Stomach (tissue), 9 donors: Measurements from ENCODE around the gene OR5P2. TPM values are rescaled to one million over a fixed set of nuclear protein-coding genes. Genes with fewer than 3 reads are reported as not detected.
"Not testable (repeated sequence)": the region's sequence is repeated elsewhere in the genome, so short reads cannot be mapped to it uniquely, and the experiment has no call there.

Experiments
- DNase-seq, 2 donors: peaks; one replicate each; pipeline versions ENCODE4 v3.0.0 to v3.0.0-alpha.2; 2013 to 2019
- H3K27ac ChIP-seq, 5 donors: fragments of 200-600 bp in 4 of 5; sonication (generic) in 4 of 5; one replicate each; pipeline ENCODE4 v1.5.1; 2013 to 2019; ENCODE audit warnings: mild to moderate bottlenecking in 1 of 5, moderate library complexity in 1 of 5
- H3K27me3 ChIP-seq, 3 donors: fragments of 200-600 bp; sonication (generic); one replicate each; pipeline ENCODE4 v1.5.1; 2017 to 2019; ENCODE audit warnings: mixed run types in 1 of 3
- H3K36me3 ChIP-seq, 4 donors: fragments of 200-600 bp; sonication (generic); 1 replicate in 3 of 4; 2 replicates in 1 of 4; pipeline ENCODE4 v1.5.1; 2016 to 2019
- H3K4me1 ChIP-seq, 4 donors: fragments of 200-600 bp; sonication (generic); one replicate each; pipeline ENCODE4 v1.5.1; 2016 to 2019
- H3K4me3 ChIP-seq, 4 donors: fragments of 200-600 bp; sonication (generic) in 3 of 4; one replicate each; pipeline ENCODE4 v1.5.1; 2016 to 2019; ENCODE audit warnings: mild to moderate bottlenecking in 1 of 4
- H3K9me3 ChIP-seq, 4 donors: fragments of 200-600 bp; sonication (generic); one replicate each; pipeline ENCODE4 v1.5.1; 2016 to 2019
- CTCF ChIP-seq, 7 experiments: fragments of 450-650 bp in 4 of 7; fragments of 200-600 bp in 3 of 7; sonication (generic) in 3 of 7; IDR thresholded peaks; one replicate each; pipeline ENCODE4 v1.5.1; 2016 to 2019; ENCODE audit warnings: antibody characterized with exemption in 7 of 7, control low read depth in 2 of 7, mild to moderate bottlenecking in 1 of 7
- EP300 ChIP-seq: sonication (generic); formaldehyde crosslinking; IDR thresholded peaks from one replicate; pipeline ENCODE4 v1.6.1; 2017; ENCODE audit warnings: antibody characterized with exemption
- POLR2A ChIP-seq, 4 donors: fragments of 450-650 bp; IDR thresholded peaks; one replicate each; pipeline ENCODE4 v1.6.1; 2016; ENCODE audit warnings: antibody characterized with exemption in 4 of 4, control low read depth in 2 of 4, mild to moderate bottlenecking in 1 of 4, moderate library complexity in 1 of 4
- POLR2AphosphoS5 ChIP-seq, 3 donors: sonication (generic); formaldehyde crosslinking; IDR thresholded peaks; one replicate each; pipeline ENCODE4 v1.6.1; 2016; ENCODE audit warnings: antibody characterized with exemption in 3 of 3
- WGBS, 5 donors: extraction: QIAGEN DNeasy Blood & Tissue Kit in 3 of 5; methylation state at CpG; one replicate each; pipeline versions ENCODE4 v1.1.5 to v1.1.7; 2013 to 2018; 5-methylcytosine and 5-hydroxymethylcytosine counted together
- intact Hi-C: fragments of 100-400 bp; cut with DNase I; formaldehyde crosslinking; loops from one replicate; pipeline ENCODE4 v1.15.1; 2023; ENCODE audit warnings: low total_unique reads
- polyA plus RNA-seq, 3 donors: library from polyadenylated mRNA; stranded (reverse); fragments of 200-250 nt; gene quantifications; one replicate each; pipeline ENCODE4 v1.2.3, GENCODE V29; 2013
- total RNA-seq, 5 donors: library from RNA; depleted of rRNA; stranded (reverse); fragments of >200 nt; gene quantifications; one replicate each; pipeline versions ENCODE4 v1.1.0 to v1.2.3, GENCODE V29; 2014 to 2016
- donor health status: healthy with polysubstance abuse.
- donor health status: Bipolar disorder and iron deficiency.
- donor health status: healthy.

OR5P2 gene
- total and polyA plus RNA-seq, 8 donors: 0.55 to 15.2 TPM; not detected in 6

DNA sequence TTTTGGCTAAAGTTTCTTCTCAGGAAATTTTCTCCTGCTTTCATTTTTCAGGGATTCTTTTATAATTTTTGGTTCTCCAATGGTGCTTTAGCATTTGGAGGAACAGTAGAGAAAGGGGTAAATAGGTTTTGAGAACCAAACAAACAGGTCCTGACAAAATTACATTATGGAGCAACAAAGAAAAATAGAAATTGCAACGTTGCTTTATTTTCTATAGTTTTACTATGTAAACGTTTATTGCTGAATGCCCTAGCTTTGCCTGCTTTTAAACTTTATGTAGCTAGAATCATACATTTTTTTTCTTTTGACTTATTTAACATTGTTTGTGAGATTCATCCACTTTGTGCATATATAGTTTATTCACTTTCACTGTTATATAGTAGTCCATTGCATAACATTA is 43.8 kb upstream of the OR5P2 start:
- no peaks in the 10 kb centered on the region for H3K36me3 ChIP-seq
- no peak overlapping the region for H3K4me3 ChIP-seq
- no peaks in the 10 kb centered on the region for H3K9me3 ChIP-seq
- no peak overlapping the region for H3K27ac ChIP-seq
- DNase-seq: no peak
- 72 to 84% (median 78%) methylated on average over 2 of the region's 2 CpGs for WGBS, 5 donors
- H3K4me1 ChIP-seq: no peaks in the 10 kb centered on the region
- H3K27me3 ChIP-seq: no peaks in the 10 kb centered on the region
- TF ChIP-seq POLR2A (IDR thresholded peaks at IDR 0.05) (no peak), POLR2AphosphoS5 (IDR thresholded peaks at IDR 0.05) (no peak), EP300 (no peak), CTCF (IDR thresholded peaks at IDR 0.05) (no peak)
- intact Hi-C loops: no loop called here

- intact Hi-C loops: no loop called here
- DNase-seq: no peak
- TF ChIP-seq POLR2A (IDR thresholded peaks at IDR 0.05) (no peak), EP300 (no peak), POLR2AphosphoS5 (IDR thresholded peaks at IDR 0.05) (no peak), CTCF (IDR thresholded peaks at IDR 0.05) (no peak)
- Histone ChIP-seq H3K36me3 (no peaks in the 10 kb centered on the region), H3K4me1 (no peaks in the 10 kb centered on the region), H3K27ac (no peak overlapping the region), H3K9me3 (no peaks in the 10 kb centered on the region), H3K27me3 (no peaks in the 10 kb centered on the region), H3K4me3 (no peak overlapping the region)
Measured at GRCh38 chr11:7833527-7833926, 36.8 kb upstream of the OR5P2 start.

- intact Hi-C loops: no loop called here
- H3K4me3 ChIP-seq: no peak within 1 kb of the TSS
- DNase-seq: no peak
- H3K4me1 ChIP-seq: no peaks in the 10 kb centered on the region
- no peaks in the 10 kb centered on the region for H3K9me3 ChIP-seq
- TF ChIP-seq EP300: no peak
- no peak for TF ChIP-seq POLR2AphosphoS5 (IDR thresholded peaks at IDR 0.05)
- no peak for TF ChIP-seq CTCF (IDR thresholded peaks at IDR 0.05)
- no peak for TF ChIP-seq POLR2A (IDR thresholded peaks at IDR 0.05)
- no peaks in the 10 kb centered on the region for H3K36me3 ChIP-seq
- H3K27me3 ChIP-seq: no peaks in the 10 kb centered on the region
- no peak within 1 kb of the TSS for H3K27ac ChIP-seq
Measured at GRCh38 chr11:7830740-7831139, 34.0 kb upstream of the OR5P2 start, which contains the start of gene OR5P3. TSS of gene OR5P3 (minus strand) at chr11:7830840.

- no peak overlapping the region for H3K4me3 ChIP-seq
- no peaks in the 10 kb centered on the region for H3K36me3 ChIP-seq
- H3K27me3 ChIP-seq: no peaks in the 10 kb centered on the region
- intact Hi-C loops: no loop called here
- DNase-seq: no peak
- H3K27ac ChIP-seq: no peak overlapping the region
- 52 to 67% (median 57%) methylated on average over 3 of the region's 3 CpGs for WGBS, 5 donors
- TF ChIP-seq POLR2A (IDR thresholded peaks at IDR 0.05): no peak
- TF ChIP-seq EP300: no peak
- TF ChIP-seq POLR2AphosphoS5 (IDR thresholded peaks at IDR 0.05): no peak
- no peak for TF ChIP-seq CTCF (IDR thresholded peaks at IDR 0.05)
- no peaks in the 10 kb centered on the region for H3K4me1 ChIP-seq
- no peaks in the 10 kb centered on the region for H3K9me3 ChIP-seq
Measured at GRCh38 chr11:7826324-7826723, 29.6 kb upstream of the OR5P2 start.

GRCh38 chr11:7820417-7820816 is 23.7 kb upstream of the OR5P2 start:
- H3K36me3 ChIP-seq, intact Hi-C loops, H3K27ac ChIP-seq, H3K27me3 ChIP-seq, H3K4me3 ChIP-seq, H3K4me1 ChIP-seq, DNase-seq: not testable (repeated sequence)
- WGBS, 5 donors: 89 to 99% (median 93%) methylated on average over 3 of the region's 3 CpGs
- H3K9me3 ChIP-seq: peaks cover 0 to 20% (median 13%) of the 10 kb centered on the region in 4 donors

DNA sequence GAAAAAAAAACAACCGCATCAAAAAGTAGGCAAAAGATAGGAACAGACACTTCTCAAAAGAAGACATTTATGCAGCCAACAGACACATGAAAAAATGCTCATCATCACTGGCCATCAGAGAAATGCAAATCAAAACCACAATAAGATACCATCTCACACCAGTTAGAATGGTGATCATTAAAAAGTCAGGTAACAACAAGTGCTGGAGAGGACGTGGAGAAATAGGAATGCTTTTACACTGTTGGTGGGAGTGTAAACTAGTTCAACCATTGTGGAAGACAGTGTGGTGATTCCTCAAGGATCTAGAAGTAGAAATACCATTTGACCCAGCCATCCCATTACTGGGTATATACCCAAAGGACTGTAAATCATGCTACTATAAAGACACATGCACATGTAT is 18.2 kb upstream of the OR5P2 start:
- H3K4me1 ChIP-seq, H3K27ac ChIP-seq, DNase-seq, H3K4me3 ChIP-seq, H3K36me3 ChIP-seq, intact Hi-C loops, H3K27me3 ChIP-seq: not testable (repeated sequence)
- WGBS, 5 donors: 81 to 92% (median 89%) methylated on average over 2 of the region's 2 CpGs
- H3K9me3 ChIP-seq: peaks cover 0 to 30% (median 19%) of the 10 kb centered on the region in 4 donors

DNA sequence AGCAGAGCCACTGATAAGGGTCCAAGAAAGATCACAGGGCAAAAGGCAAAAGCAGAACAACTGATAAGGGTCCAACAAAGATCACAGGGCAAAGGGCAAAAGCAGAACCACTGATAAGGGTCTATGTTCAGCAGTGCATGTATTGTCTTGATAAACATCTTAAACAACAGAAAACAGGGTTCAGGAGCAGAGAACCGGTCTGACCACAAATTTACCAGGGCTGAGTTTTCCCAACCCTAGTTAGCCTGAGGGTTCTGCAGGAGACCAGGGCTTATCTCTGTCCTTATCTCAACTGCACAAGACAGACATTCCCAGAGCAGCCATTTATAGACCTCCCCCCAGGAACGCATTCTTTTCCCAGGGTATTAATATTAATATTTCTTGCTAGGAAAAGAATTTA is 13.6 kb upstream of the OR5P2 start:
- DNase-seq, H3K36me3 ChIP-seq, H3K4me1 ChIP-seq, H3K27me3 ChIP-seq, intact Hi-C loops, H3K4me3 ChIP-seq, H3K27ac ChIP-seq: not testable (repeated sequence)
- WGBS, 5 donors: 64 to 83% (median 71%) methylated on average over 2 of the region's 2 CpGs
- peaks cover 5 to 54% (median 39%) of the 10 kb centered on the region in 4 donors for H3K9me3 ChIP-seq
